H1 (cell line): ENCODE data around the gene PTPN1. TPM values are rescaled to one million over a fixed set of nuclear protein-coding genes. Genes with fewer than 3 reads are reported as not detected.

Experiments
- CTCF ChIA-PET: fragments of 300-600 bp; sonication (Branson Sonifier 250); formaldehyde crosslinking; loops from one replicate; lab custom pipeline; 2021; ENCODE audit not compliant: partially characterized antibody; lab: Charles Lee
- POLR2A ChIA-PET: fragments of 300-600 bp; sonication (Branson Sonifier 250); formaldehyde crosslinking; loops from one replicate; lab custom pipeline; 2021; ENCODE audit warnings: inconsistent platforms; ENCODE audit not compliant: partially characterized antibody; lab: Charles Lee
- DNase-seq, 2 experiments: peaks; one replicate each; pipeline versions ENCODE4 v3.0.0 to v3.0.0-alpha.2; 2010 to 2022; ENCODE audit warnings: low spot score in 2 of 2, low read depth in 1 of 2, mixed read lengths in 1 of 2
- FAIRE-seq: peaks from 2 replicates; lab custom pipeline; 2011; peaks lifted over from hg19 to GRCh38; lab: Jason Lieb, UNC
- H2AFZ ChIP-seq: 2 replicates; pipeline ENCODE4 v1.8.1; 2012; ENCODE audit warnings: low read length, inconsistent platforms
- H2AK5ac ChIP-seq: 2 replicates; pipeline ENCODE4 v1.6.1; 2013; ENCODE audit warnings: low read depth, low read length
- H2BK120ac ChIP-seq: replicated peaks from 2 replicates; pipeline ENCODE3; 2013; ENCODE audit warnings: low read depth, low read length, inconsistent platforms
- H2BK12ac ChIP-seq: 2 replicates; pipeline ENCODE4 v1.6.1; 2013; ENCODE audit warnings: low read depth, low read length
- H2BK15ac ChIP-seq: 2 replicates; pipeline ENCODE4 v1.6.1; 2013; ENCODE audit warnings: low read length
- H2BK20ac ChIP-seq: 2 replicates; pipeline ENCODE4 v1.6.1; 2013; ENCODE audit warnings: low read length
- H2BK5ac ChIP-seq: 2 replicates; pipeline ENCODE4 v1.6.1; 2013; ENCODE audit warnings: low read depth, low read length
- H3K14ac ChIP-seq: 2 replicates; pipeline ENCODE4 v1.6.1; 2013; ENCODE audit warnings: inconsistent platforms; ENCODE audit not compliant: insufficient read length
- H3K18ac ChIP-seq: 2 replicates; pipeline ENCODE4 v1.6.1; 2013; ENCODE audit warnings: low read length; ENCODE audit errors: extremely low read depth
- H3K23ac ChIP-seq: 2 replicates; pipeline ENCODE4 v1.6.1; 2013; ENCODE audit warnings: inconsistent platforms; ENCODE audit not compliant: insufficient read length
- H3K23me2 ChIP-seq: 2 replicates; pipeline ENCODE4 v1.6.1; 2013; ENCODE audit warnings: low read depth, low read length
- H3K27ac ChIP-seq: 2 replicates; pipeline ENCODE4 v1.6.1; 2011; ENCODE audit warnings: low read depth, low read length, inconsistent platforms
- H3K27me3 ChIP-seq, 4 experiments: replicated peaks in 1 of 4; 1 replicate in 1 of 4; 2 replicates in 3 of 4; pipeline versions ENCODE4 v1.6.1 to v1.8.1; 2011 to 2013; ENCODE audit warnings: low read length in 3 of 4, mild to moderate bottlenecking in 3 of 4, inconsistent platforms in 2 of 4, mixed read lengths in 2 of 4, moderate library complexity in 1 of 4; ENCODE audit not compliant: control insufficient read depth in 3 of 4, insufficient read depth in 3 of 4; ENCODE audit errors: extremely low read depth in 1 of 4
- H3K36me3 ChIP-seq, 4 experiments: 2 replicates each; pipeline versions ENCODE4 v1.6.1 to v1.8.1; 2011 to 2013; ENCODE audit warnings: mild to moderate bottlenecking in 4 of 4, low read length in 3 of 4, moderate library complexity in 2 of 4, control low read depth in 1 of 4, inconsistent platforms in 1 of 4; ENCODE audit not compliant: insufficient read depth in 4 of 4, control insufficient read depth in 2 of 4
- H3K4ac ChIP-seq: replicated peaks from 2 replicates; pipeline ENCODE3; 2013; ENCODE audit warnings: low read length, low read depth, mixed read lengths, inconsistent platforms; ENCODE audit not compliant: insufficient read length
- H3K4me1 ChIP-seq, 4 experiments: replicated peaks in 1 of 4; 1 replicate in 1 of 4; 2 replicates in 3 of 4; pipeline versions ENCODE4 v1.6.1 to v1.8.1; 2011 to 2013; ENCODE audit warnings: low read length in 3 of 4, inconsistent platforms in 2 of 4, mixed read lengths in 1 of 4; ENCODE audit not compliant: insufficient read depth in 4 of 4, control insufficient read depth in 3 of 4
- H3K4me2 ChIP-seq, 2 experiments: 2 replicates each; pipeline versions ENCODE4 v1.6.1 to v1.8.1; 2011 to 2013; ENCODE audit warnings: low read depth in 2 of 2, low read length in 2 of 2, control low read depth in 1 of 2, inconsistent platforms in 1 of 2, mild to moderate bottlenecking in 1 of 2; ENCODE audit not compliant: insufficient read depth in 1 of 2
- H3K4me3 ChIP-seq, 4 experiments: fragments of 200-600, 300-600 bp in 1 of 4; sonication (generic), shearing (Covaris generic), sonication (Bioruptor Twin) in 1 of 4; 2 replicates each; pipeline versions ENCODE4 v1.5.1 to v1.8.1; 2011 to 2016; ENCODE audit warnings: low read length in 4 of 4, low read depth in 3 of 4, control low read depth in 2 of 4, inconsistent platforms in 2 of 4, mild to moderate bottlenecking in 2 of 4, mixed read lengths in 1 of 4, moderate library complexity in 1 of 4; ENCODE audit not compliant: insufficient read depth in 2 of 4; ENCODE audit errors: extremely low read depth in 1 of 4
- H3K56ac ChIP-seq: replicated peaks from 2 replicates; pipeline ENCODE3; 2013; ENCODE audit warnings: low read depth, mild to moderate bottlenecking, mixed read lengths, low read length, inconsistent platforms; ENCODE audit not compliant: insufficient read length
- H3K79me1 ChIP-seq: 2 replicates; pipeline ENCODE4 v1.6.1; 2013; ENCODE audit warnings: low read depth, low read length, control low read depth
- H3K79me2 ChIP-seq, 2 experiments: 2 replicates each; pipeline versions ENCODE4 v1.6.1 to v1.8.1; 2012 to 2013; ENCODE audit warnings: low read length in 2 of 2, mild to moderate bottlenecking in 2 of 2, inconsistent platforms in 1 of 2; ENCODE audit not compliant: insufficient read depth in 2 of 2, control insufficient read depth in 1 of 2
- H3K9ac ChIP-seq, 4 experiments: replicated peaks in 1 of 4; 1 replicate in 1 of 4; 2 replicates in 3 of 4; pipeline versions ENCODE4 v1.6.1 to v1.8.1; 2011 to 2013; ENCODE audit warnings: low read depth in 3 of 4, low read length in 3 of 4, control low read depth in 2 of 4, mild to moderate bottlenecking in 2 of 4, moderate library complexity in 2 of 4, inconsistent platforms in 1 of 4; ENCODE audit errors: extremely low read depth in 1 of 4
- H3K9me3 ChIP-seq, 2 experiments: 2 replicates each; pipeline versions ENCODE4 v1.6.1 to v1.8.1; 2012 to 2013; ENCODE audit warnings: mild to moderate bottlenecking in 2 of 2, moderate library complexity in 2 of 2, control low read depth in 1 of 2, inconsistent platforms in 1 of 2, low read depth in 1 of 2, low read length in 1 of 2, mixed read lengths in 1 of 2; ENCODE audit not compliant: insufficient read depth in 2 of 2
- H4K20me1 ChIP-seq, 2 experiments: replicated peaks in 1 of 2; 2 replicates each; pipeline versions ENCODE3 to v1.8.1; 2011 to 2013; ENCODE audit warnings: inconsistent platforms in 2 of 2, low read length in 2 of 2, mild to moderate bottlenecking in 1 of 2; ENCODE audit not compliant: insufficient read depth in 2 of 2, control insufficient read depth in 1 of 2
- H4K5ac ChIP-seq: 2 replicates; pipeline ENCODE4 v1.6.1; 2013; ENCODE audit warnings: low read length, low read depth, mixed read lengths, inconsistent platforms; ENCODE audit not compliant: insufficient read length
- H4K8ac ChIP-seq: 2 replicates; pipeline ENCODE4 v1.8.0; 2013; ENCODE audit warnings: mild to moderate bottlenecking, moderate library complexity, low read length, inconsistent platforms; ENCODE audit not compliant: insufficient read depth; ENCODE audit errors: extremely low read depth
- H4K91ac ChIP-seq: replicated peaks from 2 replicates; pipeline ENCODE3; 2013; ENCODE audit warnings: low read length, mixed read lengths, inconsistent platforms; ENCODE audit not compliant: insufficient read length
- ATF2 ChIP-seq: IDR thresholded peaks from 2 replicates; pipeline ENCODE4 v1.6.1; 2012; ENCODE audit warnings: low read length, inconsistent platforms
- CBX5 ChIP-seq: fragments of 300-800, 300-1000 bp; sonication (generic); IDR thresholded peaks from 2 replicates; pipeline ENCODE4 v1.7.1; 2016; ENCODE audit warnings: antibody characterized with exemption, low read length, low read depth
- FOSL1 ChIP-seq: IDR thresholded peaks from 2 replicates; pipeline ENCODE4 v1.6.1; 2011; ENCODE audit warnings: mild to moderate bottlenecking, low read depth, low read length, moderate library complexity; ENCODE audit not compliant: insufficient read depth
- HDAC2 ChIP-seq, 2 experiments: fragments of 300-600 bp in 1 of 2; sonication (generic) in 1 of 2; IDR thresholded peaks; 2 replicates each; pipeline ENCODE4 v1.6.1; 2011 to 2012; ENCODE audit warnings: low read depth in 2 of 2, low read length in 2 of 2, mild to moderate bottlenecking in 2 of 2, moderate library complexity in 2 of 2, borderline replicate concordance in 1 of 2, inconsistent platforms in 1 of 2
- NANOG ChIP-seq: IDR thresholded peaks from 2 replicates; pipeline ENCODE4 v1.6.1; 2011; ENCODE audit warnings: low read length, low read depth, mild to moderate bottlenecking, inconsistent platforms; ENCODE audit not compliant: insufficient read depth, poor library complexity, severe bottlenecking
- NRF1 ChIP-seq: IDR thresholded peaks from 2 replicates; pipeline ENCODE4 v1.6.1; 2011; ENCODE audit warnings: mild to moderate bottlenecking, low read depth, low read length, improper control_type of control experiment
- PHF8 ChIP-seq: fragments of 200-600 bp; sonication (generic); conservative IDR thresholded peaks from 2 replicates; pipeline ENCODE4 v1.7.1; 2012; ENCODE audit warnings: low read depth, mild to moderate bottlenecking, inconsistent platforms, low read length, moderate library complexity
- POLR2AphosphoS5 ChIP-seq: IDR thresholded peaks from 2 replicates; pipeline ENCODE4 v1.6.1; 2011; ENCODE audit warnings: low read depth, low read length
- RAD21 ChIP-seq, 2 experiments: IDR thresholded peaks in 1 of 2; conservative IDR thresholded peaks in 1 of 2; 2 replicates each; pipeline ENCODE4 v1.6.1; 2011; ENCODE audit warnings: low read depth in 2 of 2, low read length in 2 of 2, improper control_type of control experiment in 1 of 2, inconsistent platforms in 1 of 2, mild to moderate bottlenecking in 1 of 2, moderate library complexity in 1 of 2
- TCF12 ChIP-seq: IDR thresholded peaks from 2 replicates; pipeline ENCODE4 v1.6.1; 2011; ENCODE audit warnings: low read depth, mild to moderate bottlenecking, low read length
- TEAD4 ChIP-seq: IDR thresholded peaks from 2 replicates; pipeline ENCODE4 v1.6.1; 2012; ENCODE audit warnings: low read depth, low read length, inconsistent platforms, mixed read lengths
- WGBS, 2 experiments: shearing (Covaris generic) in 1 of 2; methylation state at CpG; one replicate each; pipeline versions ENCODE4 v1.1.6 to v1.1.7; 2013 to 2015; ENCODE audit warnings: low lambda C conversion rate in 2 of 2, mixed read lengths in 2 of 2, inconsistent platforms in 1 of 2, low coverage in 1 of 2, missing lambda C conversion rate in 1 of 2; ENCODE audit not compliant: insufficient replicate concordance in 2 of 2, insufficient coverage in 1 of 2, insufficient read length in 1 of 2; ENCODE audit errors: extremely low coverage in 1 of 2, missing lambda C conversion rate in 1 of 2; 5-methylcytosine and 5-hydroxymethylcytosine counted together
- polyA plus RNA-seq, 7 experiments: library from polyadenylated mRNA; depleted of rRNA in 3 of 7; stranded (reverse) in 5 of 7; unstranded in 2 of 7; fragments of >200 nt in 5 of 7; fragments of 200-250 nt in 2 of 7; gene quantifications; 1 replicate in 5 of 7; 2 replicates in 1 of 7; 4 replicates in 1 of 7; pipeline versions ENCODE4 v1.2.1 to v1.2.3, GENCODE V29; 2011 to 2013; ENCODE audit warnings: missing spikeins in 2 of 7, mixed read lengths in 2 of 7
- total RNA-seq: library from RNA; stranded (reverse); fragmentation: NEBNext Ultra II Directional; extraction: Animal tissue kit (Norgen Biotek cat#: 25700); gene quantifications from 2 replicates; pipeline ENCODE4 v1.2.1, GENCODE V29; 2021

PTPN1 gene
- total and polyA plus RNA-seq, 2 of the 8 experiments (the other 6 are each of a cell fraction or from before 2014, with no cell fraction given), result 18.6 to 32.1 TPM

- CTCF ChIA-PET, result interaction anchor here (0.8 to 2.3 kb wide), 2 partner anchors 34 to 38 kb away, joined by 3 to 6 read pairs; no protein-coding TSS in a partner anchor
- H4K91ac ChIP-seq, result no peak overlapping the region
- no peak overlapping the region for H3K18ac ChIP-seq
- H3K56ac ChIP-seq, result no peak overlapping the region
- no peak overlapping the region for H3K4me3 ChIP-seq
- H2AK5ac ChIP-seq, result no peak overlapping the region
- H3K23ac ChIP-seq, result no peak overlapping the region
- FAIRE-seq (no peak), DNase-seq (no peak)
- peaks cover 6% of the 10 kb centered on the region for H3K79me1 ChIP-seq
- no peaks in the 10 kb centered on the region for H3K27me3 ChIP-seq
- no peak overlapping the region for H4K5ac ChIP-seq
- no peaks in the 10 kb centered on the region for H3K23me2 ChIP-seq
- no peak overlapping the region for H2BK12ac ChIP-seq
- no peak overlapping the region for H2BK5ac ChIP-seq
- H3K9me3 ChIP-seq, result no peaks in the 10 kb centered on the region
- no peak overlapping the region for H3K4ac ChIP-seq
- H3K27ac ChIP-seq, result no peak overlapping the region
- no peak overlapping the region for H3K9ac ChIP-seq
- no peak overlapping the region for H3K4me2 ChIP-seq
- no peak overlapping the region for H2BK20ac ChIP-seq
- H3K36me3 ChIP-seq, result no peaks in the 10 kb centered on the region
- WGBS, 2 experiments, result 94% methylated on average over 5 of the region's 5 CpGs; no CpG with 5 or more reads in 1 of the 2 experiments
- H2AFZ ChIP-seq, result no peak overlapping the region
- no peak overlapping the region for H3K14ac ChIP-seq
- peaks cover 0 to 6% (median 3%) of the 10 kb centered on the region in 4 experiments; a peak in 3 of 7 replicates for H3K4me1 ChIP-seq
- peaks cover 5 to 7% of the 10 kb centered on the region in 2 experiments for H4K20me1 ChIP-seq
- H4K8ac ChIP-seq, result no peak overlapping the region
- POLR2A ChIA-PET, result interaction anchor here (2.0 kb wide), 1 partner anchor 31 kb away, joined by 5 read pairs; the partner anchor contains the start of gene PTPN1
- peaks cover 5 to 39% of the 10 kb centered on the region in 2 experiments; a peak in 2 of 4 replicates for H3K79me2 ChIP-seq
- H2BK120ac ChIP-seq, result no peak overlapping the region
- H2BK15ac ChIP-seq, result no peak overlapping the region
- no peak for TF ChIP-seq TCF12
- TF ChIP-seq HDAC2 (IDR thresholded peaks at IDR 0.05; ENCODE audit: borderline replicate concordance in 1 of 2, low read depth in 2 of 2, low read length in 2 of 2), result no peak
- no peak for TF ChIP-seq RAD21 (IDR thresholded peaks at IDR 0.05 in 1 of 2, conservative IDR thresholded peaks at IDR 0.05 in 1 of 2; ENCODE audit: low read depth in 2 of 2, low read length in 2 of 2)
- TF ChIP-seq NRF1, result no peak
- TF ChIP-seq POLR2AphosphoS5, result no peak
- no peak for TF ChIP-seq CBX5
- TF ChIP-seq FOSL1, result no peak
- no peak for TF ChIP-seq PHF8
- no peak for TF ChIP-seq ATF2
- TF ChIP-seq TEAD4, result no peak
- TF ChIP-seq NANOG, result no peak
Observed at GRCh38 chr20:50541606-50542041, 31.4 kb downstream of the PTPN1 start.
